Heart right ventricle (tissue), 16 donors: ENCODE results near the gene CCL3. TPM values are rescaled to one million over a fixed set of nuclear protein-coding genes. Genes with fewer than 3 reads are reported as not detected.

Source experiments
- ATAC-seq, 8 donors: fragments of 200-7000 bp; cut with Tn5 transposase; one replicate each; pipeline ENCODE4 v1.9.1; 2020; ENCODE audit warnings: mild to moderate bottlenecking in 8 of 8, moderate library complexity in 8 of 8, moderate number of reproducible peaks in 1 of 8
- DNase-seq, 2 donors: peaks; one replicate each; pipeline ENCODE4 v3.0.0-alpha.2; 2020
- H3K27ac ChIP-seq, 10 donors: fragments of 200-600 bp; sonication (generic) in 2 of 10; one replicate each; pipeline versions ENCODE4 v1.5.0 to v1.8.0; 2020 to 2022; ENCODE audit warnings: mild to moderate bottlenecking in 3 of 10
- H3K27me3 ChIP-seq, 7 donors: fragments of 200-600 bp; one replicate each; pipeline ENCODE4 v1.8.0; 2021 to 2022; ENCODE audit warnings: mild to moderate bottlenecking in 2 of 7
- H3K36me3 ChIP-seq, 9 donors: fragments of 200-600 bp; sonication (generic) in 1 of 9; one replicate each; pipeline versions ENCODE4 v1.5.0 to v1.8.0; 2020 to 2022; ENCODE audit warnings: mild to moderate bottlenecking in 2 of 9
- H3K4me1 ChIP-seq, 9 donors: fragments of 200-600 bp; sonication (generic) in 1 of 9; one replicate each; pipeline versions ENCODE4 v1.5.0 to v1.8.0; 2020 to 2022; ENCODE audit warnings: mild to moderate bottlenecking in 4 of 9
- H3K4me3 ChIP-seq, 10 donors: fragments of 200-600 bp; sonication (generic) in 2 of 10; one replicate each; pipeline versions ENCODE4 v1.5.0 to v1.8.0; 2020 to 2022; ENCODE audit warnings: mild to moderate bottlenecking in 7 of 10, moderate library complexity in 2 of 10
- H3K9me3 ChIP-seq, 11 donors: fragments of 200-600 bp in 10 of 11; sonication (generic) in 2 of 11; one replicate each; pipeline versions ENCODE4 v1.5.0 to v1.8.0; 2013 to 2022; ENCODE audit warnings: mild to moderate bottlenecking in 2 of 11, control low read depth in 1 of 11, moderate library complexity in 1 of 11
- WGBS, 2 donors: extraction: QIAGEN DNeasy Blood & Tissue Kit; methylation state at CpG; one replicate each; pipeline ENCODE4 v1.1.7; 2013; ENCODE audit warnings: inconsistent platforms in 1 of 2; 5-methylcytosine and 5-hydroxymethylcytosine counted together
- intact Hi-C, 10 donors: fragments of 100-400 bp; cut with DNase I; formaldehyde crosslinking; loops; one replicate each; pipeline versions ENCODE4 v1.11.1 to v1.14.2; 2022
- polyA plus RNA-seq, 2 donors: library from polyadenylated mRNA; stranded (reverse); fragments of 200-250 nt; gene quantifications; one replicate each; pipeline ENCODE4 v1.2.3, GENCODE V29; 2013
- total RNA-seq, 10 donors: library from RNA; stranded (reverse); fragmentation: NEBNext Ultra II Directional in 3 of 10; extraction: Animal tissue kit (Norgen Biotek cat#: 25700) in 3 of 10; gene quantifications; one replicate each; pipeline versions ENCODE4 v1.2.1 to v1.2.4, GENCODE V29; 2021 to 2023
- TF ChIP-seq, protein P1 (sequence below), 9 donors: fragments of 200-600 bp; sonication (generic) in 2 of 9; IDR thresholded peaks; one replicate each; pipeline versions ENCODE4 v1.5.0 to v1.8.0; 2021 to 2022; ENCODE audit warnings: antibody characterized with exemption in 9 of 9, mild to moderate bottlenecking in 5 of 9, moderate library complexity in 1 of 9
- donor health status: Arrhythmogenic right ventricular cardiomyopathy.
- donor health status: ischemic (EF 13 %, LVEDD 7.1; RV severe dilation, severe dysfunction).
- donor health status: healthy with polysubstance abuse.
- donor health status: DM: no; HTN: yes; CAD: no.
- donor health status: DM: no; HTN: no; CAD: no.
- donor health status: ischemic (EF 25% LVEDD 6.9; RV normal size, moderate dysfunction).
- donor health status: ischemic (EF 25% LVEDD 5.7; RV mildly dilated, moderate dysfunction).
- donor health status: healthy.
- donor health status: DM: yes; HTN: yes; CAD: no.
- donor health status: Ischemic cardiomyopathy.
- donor health status: ischemic (EF 35%, LVEDD 5.7; RV mildly dilated, moderate dysfunction).
- donor health status: nonischemic (EF 11% LVEDD 7.7; RV severe dilation, severe dysfunction).
- donor health status: DM: yes; HTN: yes; CAD: no.
- donor health status: PGD.
- donor health status: ischemic (EF 29% LVEDD 5.4; RV normal size, mild dysfunction).
- donor health status: nonischemic (EF 23%, LVEDD 6.1; RV moderate dilation, normal function).

CCL3 gene
- total and polyA plus RNA-seq, 12 donors: 0.24 to 12.3 (median 0.68) TPM; not detected in 4

DNA sequence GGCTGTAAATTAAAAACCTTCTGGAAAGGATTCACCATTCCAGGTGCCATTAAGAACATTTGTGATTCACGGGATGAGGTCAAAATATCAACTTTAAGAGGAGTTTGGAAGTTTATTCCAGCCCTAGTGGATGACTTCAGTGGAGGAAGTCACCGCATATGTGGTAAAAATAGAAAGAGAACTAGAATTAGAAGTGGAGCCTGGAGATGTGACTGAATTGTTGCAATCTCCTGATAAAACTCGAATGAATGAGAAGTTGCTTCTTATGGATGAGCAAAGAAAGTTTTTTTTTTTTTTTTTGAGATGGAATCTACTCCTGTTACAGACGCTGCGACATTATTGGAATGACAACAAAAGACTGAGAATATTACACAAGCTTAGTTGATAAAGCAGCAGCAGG is 40.4 kb upstream of the CCL3 start:
- WGBS, 2 donors: 30 to 34% methylated on average over 5 of the region's 5 CpGs
- intact Hi-C loops: no loop called here
- no peak overlapping the region for H3K4me3 ChIP-seq

DNA sequence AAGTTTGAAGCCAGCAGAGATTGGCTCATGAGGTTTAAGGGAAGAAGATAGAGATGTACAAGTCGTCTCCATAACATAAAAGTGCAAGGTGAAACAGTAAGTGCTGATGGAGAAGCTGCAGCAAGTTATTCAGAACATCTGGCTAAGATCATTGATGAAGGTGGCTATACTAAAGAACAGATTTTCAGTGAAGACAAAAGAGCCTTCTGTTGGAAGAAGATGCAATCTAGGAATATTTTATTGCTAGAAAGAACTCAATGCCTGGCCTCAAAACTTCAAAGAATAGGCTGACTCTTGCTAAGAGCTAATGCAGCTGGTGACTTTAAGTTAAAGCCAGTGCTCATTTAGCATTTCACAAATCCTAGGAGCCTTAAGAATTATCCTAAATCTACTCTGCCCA is 39.7 kb upstream of the CCL3 start:
- ATAC-seq (no peak), DNase-seq (no peak)
- H3K4me1 ChIP-seq: peaks cover 0 to 36% (median 0%) of the 10 kb centered on the region in 9 donors
- peaks cover 0 to 24% (median 16%) of the 10 kb centered on the region in 11 donors for H3K9me3 ChIP-seq
- TF ChIP-seq, protein P1, sequence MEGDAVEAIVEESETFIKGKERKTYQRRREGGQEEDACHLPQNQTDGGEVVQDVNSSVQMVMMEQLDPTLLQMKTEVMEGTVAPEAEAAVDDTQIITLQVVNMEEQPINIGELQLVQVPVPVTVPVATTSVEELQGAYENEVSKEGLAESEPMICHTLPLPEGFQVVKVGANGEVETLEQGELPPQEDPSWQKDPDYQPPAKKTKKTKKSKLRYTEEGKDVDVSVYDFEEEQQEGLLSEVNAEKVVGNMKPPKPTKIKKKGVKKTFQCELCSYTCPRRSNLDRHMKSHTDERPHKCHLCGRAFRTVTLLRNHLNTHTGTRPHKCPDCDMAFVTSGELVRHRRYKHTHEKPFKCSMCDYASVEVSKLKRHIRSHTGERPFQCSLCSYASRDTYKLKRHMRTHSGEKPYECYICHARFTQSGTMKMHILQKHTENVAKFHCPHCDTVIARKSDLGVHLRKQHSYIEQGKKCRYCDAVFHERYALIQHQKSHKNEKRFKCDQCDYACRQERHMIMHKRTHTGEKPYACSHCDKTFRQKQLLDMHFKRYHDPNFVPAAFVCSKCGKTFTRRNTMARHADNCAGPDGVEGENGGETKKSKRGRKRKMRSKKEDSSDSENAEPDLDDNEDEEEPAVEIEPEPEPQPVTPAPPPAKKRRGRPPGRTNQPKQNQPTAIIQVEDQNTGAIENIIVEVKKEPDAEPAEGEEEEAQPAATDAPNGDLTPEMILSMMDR (IDR thresholded peaks at IDR 0.05): no peak
- no peak overlapping the region for H3K27ac ChIP-seq
- H3K36me3 ChIP-seq: no peaks in the 10 kb centered on the region
- intact Hi-C loops: no loop called here
- no peak overlapping the region for H3K4me3 ChIP-seq
- H3K27me3 ChIP-seq: peaks cover 0 to 20% (median 0%) of the 10 kb centered on the region in 7 donors
- WGBS, 2 donors: 29 to 44% methylated on average over 1 of the region's 1 CpG

More for the DNA sequence above, 40.4 kb upstream of the CCL3 start:
- TF ChIP-seq, protein P1 (IDR thresholded peaks at IDR 0.05): no peak
- Histone ChIP-seq H3K4me1 (peaks cover 0 to 36% (median 0%) of the 10 kb centered on the region in 9 donors), H3K27me3 (peaks cover 0 to 24% (median 0%) of the 10 kb centered on the region in 7 donors), H3K9me3 (peaks cover 0 to 17% (median 9%) of the 10 kb centered on the region in 11 donors), H3K27ac (no peak overlapping the region), H3K36me3 (no peaks in the 10 kb centered on the region)
- DNase-seq (no peak), ATAC-seq (no peak)

DNA sequence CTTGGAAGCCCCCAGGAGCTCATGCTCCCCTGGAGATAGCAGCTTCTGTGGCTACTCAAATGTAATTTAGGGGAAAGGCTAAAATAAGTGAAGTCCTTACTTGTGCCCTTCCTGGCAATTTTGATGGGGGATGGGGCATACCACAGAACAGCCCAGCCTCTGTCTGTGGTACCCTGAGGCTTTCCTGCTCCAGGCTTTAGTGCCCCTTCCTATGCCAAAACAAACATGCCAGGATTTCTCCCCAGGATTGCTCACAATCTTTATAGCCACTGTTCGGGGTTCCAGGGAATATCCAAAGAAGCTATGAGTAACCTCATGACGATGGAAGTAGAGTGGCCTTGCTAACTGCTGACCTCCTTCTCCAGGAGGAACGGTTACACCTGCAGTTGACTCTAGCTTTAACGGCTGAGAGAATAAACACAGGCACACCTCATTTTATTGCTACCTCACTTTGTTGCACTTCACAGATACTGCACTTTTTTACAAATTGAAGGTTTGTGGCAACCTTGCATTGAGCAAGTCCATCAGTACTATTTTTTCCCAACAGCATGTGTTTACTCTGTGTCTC is 38.6 kb upstream of the CCL3 start:
- intact Hi-C loops: no loop called here
- Histone ChIP-seq H3K27me3 (peaks cover 0 to 14% (median 0%) of the 10 kb centered on the region in 7 donors), H3K27ac (no peak overlapping the region), H3K36me3 (no peaks in the 10 kb centered on the region), H3K9me3 (peaks cover 0 to 26% (median 17%) of the 10 kb centered on the region in 11 donors), H3K4me3 (no peak overlapping the region), H3K4me1 (peaks cover 0 to 31% (median 0%) of the 10 kb centered on the region in 9 donors)
- WGBS, 2 donors: 85 to 87% methylated on average over 4 of the region's 4 CpGs
- no peak for ATAC-seq
- no peak for DNase-seq
- TF ChIP-seq, protein P1 (IDR thresholded peaks at IDR 0.05): no peak

DNA sequence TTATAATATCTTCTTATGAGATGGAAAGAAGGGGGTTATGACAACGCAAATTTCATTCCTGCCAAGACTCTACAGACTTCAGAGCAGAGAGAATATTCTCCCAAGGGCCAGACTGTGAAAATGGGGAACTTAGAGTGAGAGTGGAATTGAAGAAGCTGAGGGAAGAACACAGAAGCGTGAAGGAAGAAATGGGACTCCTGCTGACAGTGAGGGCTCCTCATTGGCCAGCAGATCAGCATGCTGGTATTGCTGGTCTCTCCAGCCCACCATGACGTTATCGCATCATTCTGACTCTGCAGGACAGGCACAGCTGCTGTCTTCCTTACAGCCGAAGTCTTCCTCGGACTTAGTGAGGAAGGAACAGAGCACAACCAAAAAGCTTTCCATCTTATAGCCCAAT is 38.0 kb upstream of the CCL3 start:
- DNase-seq (no peak), ATAC-seq (no peak)
- peaks cover 0 to 25% (median 0%) of the 10 kb centered on the region in 9 donors for H3K4me1 ChIP-seq
- no peak overlapping the region for H3K27ac ChIP-seq
- intact Hi-C loops: no loop called here
- peaks cover 0 to 10% (median 0%) of the 10 kb centered on the region in 7 donors for H3K27me3 ChIP-seq
- peaks cover 0 to 26% (median 17%) of the 10 kb centered on the region in 11 donors for H3K9me3 ChIP-seq
- 81 to 82% methylated on average over 6 of the region's 6 CpGs for WGBS, 2 donors
- no peaks in the 10 kb centered on the region for H3K36me3 ChIP-seq
- H3K4me3 ChIP-seq: no peak overlapping the region
- TF ChIP-seq, protein P1 (IDR thresholded peaks at IDR 0.05): no peak
